GM12892 (cell line): ENCODE data around the gene PPP1R9B.

Experiments used
- POLR2A ChIP-seq: IDR thresholded peaks from 2 replicates; pipeline ENCODE4 v1.6.1; 2011; ENCODE audit warnings: low read depth, low read length, control low read depth
- TAF1 ChIP-seq: IDR thresholded peaks from 2 replicates; pipeline ENCODE4 v1.6.1; 2011; ENCODE audit warnings: low read depth, mild to moderate bottlenecking, control low read depth, low read length, borderline replicate concordance

DNA sequence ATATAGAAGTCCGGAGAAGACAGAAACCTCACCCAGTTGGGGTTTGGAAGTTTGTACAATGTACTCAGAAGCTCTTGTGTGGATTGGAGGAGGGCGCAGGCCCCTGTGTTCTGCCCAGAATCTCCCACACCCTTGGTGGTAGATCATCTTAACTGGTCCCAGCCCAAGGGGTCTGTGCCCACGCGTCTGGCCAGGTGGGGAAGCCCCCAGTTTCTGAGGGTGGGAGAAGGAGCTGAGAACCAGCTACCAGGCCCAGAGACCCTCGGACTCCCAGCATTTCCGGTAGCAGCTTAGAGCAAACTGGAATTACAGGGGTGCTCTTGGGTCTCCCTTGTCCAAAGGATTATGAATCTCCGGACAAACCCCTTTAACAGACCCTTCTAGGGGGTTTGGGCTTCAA, 2.3 kb upstream of the PPP1R9B start:
- TF ChIP-seq TAF1 (no peak), POLR2A (no peak)
